B cell (primary cell): ENCODE results near the gene USP21. TPM values are rescaled to one million over a fixed set of nuclear protein-coding genes. Genes with fewer than 3 reads are reported as not detected.

Experiments used
- ATAC-seq: fragments of 200-7000 bp; cut with Tn5 transposase; one replicate; pipeline ENCODE4 v1.10.0; 2021; ENCODE audit warnings: low read depth, mild to moderate bottlenecking, moderate number of reproducible peaks, moderate library complexity
- CTCF ChIA-PET: fragments of 350-600 bp; sonication (Branson Sonifier 250); formaldehyde crosslinking; loops from one replicate; lab custom pipeline; 2021; ENCODE audit warnings: antibody characterized with exemption, inconsistent platforms; lab: Charles Lee
- POLR2A ChIA-PET: fragments of 350-600 bp; sonication (Branson Sonifier 250); formaldehyde crosslinking; loops from one replicate; lab custom pipeline; 2021; ENCODE audit warnings: antibody characterized with exemption; lab: Charles Lee
- DNase-seq: peaks from one replicate; pipeline ENCODE4 v3.0.0; 2013
- H2AFZ ChIP-seq: 2 replicates; pipeline ENCODE4 v1.6.1; 2012; ENCODE audit warnings: mild to moderate bottlenecking, low read depth, low read length; ENCODE audit not compliant: insufficient read depth, poor library complexity, severe bottlenecking
- H3K27ac ChIP-seq, 2 donors: 1 replicate in 1 of 2; 2 replicates in 1 of 2; pipeline ENCODE4 v1.5.1; 2012 to 2013; ENCODE audit warnings: low read length in 2 of 2, mild to moderate bottlenecking in 2 of 2, moderate library complexity in 1 of 2
- H3K27me3 ChIP-seq, 4 experiments: fragments of 200-600 bp in 1 of 4; sonication (generic) in 1 of 4; replicated peaks in 1 of 4; 1 replicate in 2 of 4; 2 replicates in 2 of 4; pipeline versions ENCODE4 v1.6.1 to v1.7.0; 2013 to 2016; ENCODE audit warnings: low read length in 3 of 4, mild to moderate bottlenecking in 2 of 4, mixed read lengths in 1 of 4, moderate library complexity in 1 of 4; ENCODE audit not compliant: insufficient read depth in 4 of 4, control insufficient read depth in 3 of 4; ENCODE audit errors: control extremely low read depth in 1 of 4
- H3K36me3 ChIP-seq, 2 experiments: replicated peaks in 1 of 2; 1 replicate in 1 of 2; 2 replicates in 1 of 2; pipeline versions ENCODE4 v1.6.1 to v1.7.1; 2013; ENCODE audit warnings: low read length in 1 of 2; ENCODE audit not compliant: insufficient read depth in 2 of 2, control insufficient read depth in 1 of 2; ENCODE audit errors: control extremely low read depth in 1 of 2, extremely low read depth in 1 of 2
- H3K4me1 ChIP-seq, 2 donors: fragments of 200-600 bp in 1 of 2; sonication (generic) in 1 of 2; 1 replicate in 1 of 2; 2 replicates in 1 of 2; pipeline versions ENCODE4 v1.5.1 to v1.6.1; 2013 to 2017; ENCODE audit warnings: low read length in 2 of 2; ENCODE audit not compliant: control insufficient read depth in 2 of 2, insufficient read depth in 2 of 2
- H3K4me2 ChIP-seq: replicated peaks from 2 replicates; pipeline ENCODE3; 2012; ENCODE audit warnings: mild to moderate bottlenecking, low read depth, low read length; ENCODE audit not compliant: poor library complexity, severe bottlenecking
- H3K4me3 ChIP-seq, 5 experiments: fragments of 200-600 bp in 1 of 5; sonication (generic) in 1 of 5; 1 replicate in 3 of 5; 2 replicates in 2 of 5; pipeline versions ENCODE4 v1.5.1 to v1.7.0; 2011 to 2016; ENCODE audit warnings: low read length in 4 of 5, mild to moderate bottlenecking in 4 of 5, low read depth in 2 of 5, control low read depth in 1 of 5, moderate library complexity in 1 of 5; ENCODE audit not compliant: insufficient read depth in 1 of 5; ENCODE audit errors: control extremely low read depth in 1 of 5, extremely low read depth in 1 of 5
- H3K79me2 ChIP-seq: fragments of 200-600 bp; sonication (generic); one replicate; pipeline ENCODE4 v1.6.0; 2016; ENCODE audit warnings: low read length; ENCODE audit not compliant: control insufficient read depth, insufficient read depth
- H3K9ac ChIP-seq: fragments of 200-600 bp; sonication (generic); 2 replicates; pipeline ENCODE4 v1.6.1; 2017; ENCODE audit warnings: mild to moderate bottlenecking, low read length, moderate library complexity
- H3K9me3 ChIP-seq, 3 donors: one replicate each; pipeline versions ENCODE4 v1.6.1 to v1.7.1; 2013; ENCODE audit warnings: low read length in 2 of 3; ENCODE audit not compliant: control insufficient read depth in 2 of 3, insufficient read depth in 1 of 3; ENCODE audit errors: control extremely low read depth in 1 of 3
- H4K20me1 ChIP-seq: 2 replicates; pipeline ENCODE4 v1.6.0; 2012; ENCODE audit warnings: mild to moderate bottlenecking, low read length; ENCODE audit not compliant: insufficient read depth, control insufficient read depth, poor library complexity, severe bottlenecking
- H3K27ac Mint-ChIP-seq: one replicate; pipeline ENCODE4 v1.8.0; 2021; ENCODE audit warnings: mixed read lengths
- H3K27me3 Mint-ChIP-seq: one replicate; pipeline ENCODE4 v1.8.0; 2021; ENCODE audit warnings: mixed read lengths
- H3K4me1 Mint-ChIP-seq: one replicate; pipeline ENCODE4 v1.8.0; 2021; ENCODE audit warnings: mixed read lengths
- H3K4me3 Mint-ChIP-seq: one replicate; pipeline ENCODE4 v1.8.0; 2021; ENCODE audit warnings: mixed read lengths
- H3K9me3 Mint-ChIP-seq: one replicate; pipeline ENCODE4 v1.8.0; 2022; ENCODE audit warnings: mixed read lengths; ENCODE audit not compliant: insufficient read depth
- CTCF ChIP-seq: fragments of 200-600 bp; IDR thresholded peaks from one replicate; pipeline ENCODE4 v1.8.0; 2022; ENCODE audit warnings: antibody characterized with exemption, mild to moderate bottlenecking
- EZH2 ChIP-seq: IDR thresholded peaks from 2 replicates; pipeline ENCODE4 v1.6.1; 2012; ENCODE audit warnings: borderline replicate concordance, low read depth, mild to moderate bottlenecking, moderate library complexity, low read length; ENCODE audit not compliant: insufficient read depth, poor library complexity, severe bottlenecking
- WGBS: methylation state at CpG from one replicate; pipeline ENCODE4 v1.1.5; 2013; ENCODE audit warnings: missing lambda C conversion rate; ENCODE audit not compliant: insufficient coverage; 5-methylcytosine and 5-hydroxymethylcytosine counted together
- intact Hi-C: fragments of 100-400 bp; cut with micrococcal nuclease; formaldehyde crosslinking; loops from one replicate; pipeline ENCODE4 v1.10.0; 2022
- polyA plus RNA-seq: library from polyadenylated mRNA; depleted of rRNA; stranded (reverse); fragments of >200 nt; gene quantifications from 2 replicates; pipeline ENCODE4 v1.2.3, GENCODE V29; 2012
- total RNA-seq, 2 donors: library from RNA; stranded (reverse); fragments of 120-200 nt in 1 of 2; gene quantifications; 1 replicate in 1 of 2; 2 replicates in 1 of 2; pipeline versions ENCODE4 v1.2.3 to v1.2.4, GENCODE V29; 2013 to 2022

USP21 gene
- total and polyA plus RNA-seq, 2 donors (not counting 1 experiment from before 2014, with no cell fraction given) = 53.3 to 81.6 TPM

GRCh38 chr1:161140755-161141400 lies 18.4 kb upstream of the USP21 start:
- 98% methylated on average over 26 of the region's 29 CpGs for WGBS
- CTCF ChIA-PET = interaction anchor here (0.6 to 10.0 kb wide), 15 partner anchors 8 to 458 kb away, joined by 3 to 82 read pairs (median 3); partner anchors contain the start of genes ARHGAP30, F11R and USF1
- H3K4me3 ChIP-seq = no peak overlapping the region
- DNase-seq (no peak), ATAC-seq (no peak)
- Mint-ChIP-seq H3K27ac (no peak overlapping the region), H3K4me3 (no peak overlapping the region), H3K27me3 (no peaks in the 10 kb centered on the region), H3K4me1 (peaks cover 6% of the 10 kb centered on the region), H3K9me3 (no peaks in the 10 kb centered on the region)
- no peaks in the 10 kb centered on the region for H3K4me1 ChIP-seq
- peaks cover 7% of the 10 kb centered on the region for H3K79me2 ChIP-seq
- no peak overlapping the region for H2AFZ ChIP-seq
- intact Hi-C loops = no loop called here
- H3K4me2 ChIP-seq = no peak overlapping the region
- H3K27ac ChIP-seq = no peak overlapping the region
- H3K9me3 ChIP-seq = no peaks in the 10 kb centered on the region
- H3K9ac ChIP-seq = no peak overlapping the region
- no peaks in the 10 kb centered on the region for H4K20me1 ChIP-seq
- POLR2A ChIA-PET = interaction anchor here (0.6 to 0.7 kb wide), 2 partner anchors 69 to 896 kb away, joined by 3 to 6 read pairs; no protein-coding TSS in a partner anchor
- H3K27me3 ChIP-seq = no peaks in the 10 kb centered on the region
- no peak for TF ChIP-seq CTCF
- no peak for TF ChIP-seq EZH2
- no peaks in the 10 kb centered on the region for H3K36me3 ChIP-seq

- H3K4me3 Mint-ChIP-seq = no peak overlapping the region
- no peak for ATAC-seq
- no peaks in the 10 kb centered on the region for H3K4me1 Mint-ChIP-seq
- WGBS = 67% methylated on average over 1 of the region's 3 CpGs
- Histone ChIP-seq H3K4me3 (no peak overlapping the region), H3K9me3 (no peaks in the 10 kb centered on the region), H3K4me1 (no peaks in the 10 kb centered on the region), H3K27ac (no peak overlapping the region), H4K20me1 (no peaks in the 10 kb centered on the region), H3K4me2 (no peak overlapping the region), H3K79me2 (no peaks in the 10 kb centered on the region), H2AFZ (no peak overlapping the region), H3K9ac (no peak overlapping the region), H3K27me3 (no peaks in the 10 kb centered on the region), H3K36me3 (no peaks in the 10 kb centered on the region)
- H3K9me3 Mint-ChIP-seq = no peaks in the 10 kb centered on the region
- ChIA-PET POLR2A (no interaction called here), CTCF (interaction anchor here (0.8 to 1.4 kb wide), 2 partner anchors 11 to 20 kb away, joined by 3 read pairs; partner anchors contain the start of gene PPOX)
- no peak overlapping the region for H3K27ac Mint-ChIP-seq
- TF ChIP-seq EZH2 (no peak), CTCF (no peak)
- intact Hi-C loops = no loop called here
- no peaks in the 10 kb centered on the region for H3K27me3 Mint-ChIP-seq
- DNase-seq = no peak
These were observed 13.5 kb upstream of the USP21 start for GRCh38 chr1:161145832-161146231.
